Skeletal muscle cell (primary cell): ENCODE measurements around the gene HSP90AA1.
"Not testable (repeated sequence)": the region's sequence is repeated elsewhere in the genome, so short reads cannot be mapped to it uniquely, and the experiment has no call there.

ENCODE experiments used
- DNase-seq: peaks from one replicate; pipeline ENCODE4 v3.0.0-alpha.2; 2010; ENCODE audit warnings: low read depth
- H3K4me3 ChIP-seq: 2 replicates; pipeline ENCODE4 v1.5.1; 2011; ENCODE audit warnings: low read depth, mild to moderate bottlenecking, control low read depth, low read length, moderate library complexity

The HSP90AA1 gene

GRCh38 chr14:102095871-102096568 is 9.2 kb upstream of the HSP90AA1 start:
- H3K4me3 ChIP-seq: no peak overlapping the region
- DNase-seq: no peak

DNA sequence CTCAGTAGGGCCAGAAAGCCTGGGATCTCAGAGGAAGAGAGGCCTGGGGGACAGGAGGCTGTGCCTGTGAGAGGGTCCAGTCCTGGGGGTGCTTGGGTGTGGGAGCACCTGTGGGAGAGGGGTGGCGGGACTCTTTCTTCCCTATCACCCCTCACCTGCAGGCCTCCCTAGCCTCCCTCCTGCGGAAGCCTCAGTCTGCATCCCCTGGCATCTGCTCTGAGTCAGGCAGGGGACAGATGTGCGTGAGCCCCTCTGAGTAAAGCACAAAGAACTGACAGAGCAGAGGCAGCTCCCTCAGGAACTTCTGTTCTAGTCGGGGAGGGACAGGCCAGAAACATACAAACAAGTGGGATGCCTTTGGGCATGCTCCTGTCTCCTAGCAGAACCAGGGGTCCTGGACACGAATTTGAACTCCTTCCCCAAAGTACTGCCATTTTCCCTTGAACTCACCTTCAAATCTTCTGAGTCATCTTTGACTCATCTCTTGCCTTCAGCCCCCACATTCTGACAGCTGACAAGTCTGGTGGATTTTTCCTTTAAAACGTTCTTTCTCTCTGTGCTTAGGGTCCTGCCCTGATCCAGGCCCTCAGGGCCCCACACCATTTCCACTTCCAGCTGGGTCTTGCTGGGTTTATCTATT is 8.5 kb upstream of the HSP90AA1 start:
- H3K4me3 ChIP-seq: no peak overlapping the region
- no peak for DNase-seq

GRCh38 chr14:102094101-102094500 is 7.3 kb upstream of the HSP90AA1 start:
- DNase-seq: no peak
- H3K4me3 ChIP-seq: no peak overlapping the region

DNA sequence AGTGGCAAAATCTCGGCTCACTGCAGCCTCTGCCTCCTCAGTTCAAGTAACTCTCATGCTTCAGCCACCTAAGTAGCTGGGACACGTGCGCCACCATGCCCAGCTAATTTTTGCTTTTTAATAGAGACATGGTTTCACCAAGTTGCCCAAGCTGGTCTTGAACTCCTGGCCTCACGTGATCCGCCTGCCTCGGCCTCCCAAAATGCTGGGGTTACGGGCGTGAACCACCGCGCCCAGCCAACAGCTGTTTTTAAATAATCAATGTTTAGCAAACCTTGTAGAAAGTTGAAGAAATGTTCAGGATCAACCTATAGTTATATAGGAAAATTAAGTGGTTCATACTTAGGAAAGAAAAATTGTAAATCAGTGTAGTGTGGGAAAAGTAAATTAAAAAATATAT is 6.0 kb upstream of the HSP90AA1 start:
- DNase-seq: no peak
- no peak overlapping the region for H3K4me3 ChIP-seq

- DNase-seq: no peak
- no peak overlapping the region for H3K4me3 ChIP-seq
Observed at GRCh38 chr14:102090713-102091112, 3.9 kb upstream of the HSP90AA1 start.

GRCh38 chr14:102089621-102090343 is 2.9 kb upstream of the HSP90AA1 start:
- no peak for DNase-seq

GRCh38 chr14:102088012-102088792 is 1.4 kb upstream of the HSP90AA1 start:
- no peak for DNase-seq
- H3K4me3 ChIP-seq: peak overlapping the region; percentile 65

More at GRCh38 chr14:102089621-102090343, 2.9 kb upstream of the HSP90AA1 start:
- no peak overlapping the region for H3K4me3 ChIP-seq

- peak overlapping the region; percentile 65 for H3K4me3 ChIP-seq
- DNase-seq: no peak
Observed at GRCh38 chr14:102087762-102088011, 843 bp upstream of the HSP90AA1 start.

- peak overlapping the region; percentile 73 for H3K4me3 ChIP-seq
- no peak for DNase-seq
Observed at GRCh38 chr14:102086709-102086971, 204 bp downstream of the HSP90AA1 start.

DNA sequence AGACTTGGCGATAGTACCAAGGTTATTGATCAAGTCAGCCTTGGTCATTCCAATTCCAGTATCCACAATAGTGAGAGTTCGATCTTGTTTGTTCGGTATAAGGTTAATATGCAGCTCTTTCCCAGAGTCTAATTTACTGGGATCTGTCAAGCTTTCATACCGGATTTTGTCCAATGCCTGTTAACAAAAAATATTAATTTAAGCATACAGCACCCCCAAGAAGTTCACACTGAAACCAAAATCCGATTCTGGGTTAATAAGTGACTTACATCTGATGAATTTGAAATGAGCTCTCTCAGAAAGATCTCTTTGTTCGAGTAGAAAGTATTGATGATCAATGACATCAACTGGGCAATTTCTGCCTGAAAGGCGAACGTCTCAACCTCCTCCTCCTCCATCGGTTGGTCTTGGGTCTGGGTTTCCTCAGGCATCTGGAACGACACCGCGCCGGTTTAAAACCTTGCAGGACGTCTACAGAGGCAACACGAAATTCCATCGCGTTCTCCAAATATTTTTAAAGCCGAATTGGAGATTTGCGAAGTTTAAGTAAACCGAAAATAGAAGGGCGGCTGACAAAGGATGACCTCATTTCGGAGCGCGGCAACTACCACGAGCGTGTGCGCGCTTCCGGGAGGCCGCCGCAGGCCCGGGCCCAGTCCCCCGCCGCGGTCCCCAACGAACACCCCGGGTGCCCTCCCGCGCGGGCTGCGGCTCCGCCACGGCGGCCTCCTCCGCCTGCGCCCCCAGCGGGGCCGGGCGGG is 716 bp downstream of the HSP90AA1 start:
- no peak for DNase-seq
- H3K4me3 ChIP-seq: peak overlapping the region; percentile 73

DNA sequence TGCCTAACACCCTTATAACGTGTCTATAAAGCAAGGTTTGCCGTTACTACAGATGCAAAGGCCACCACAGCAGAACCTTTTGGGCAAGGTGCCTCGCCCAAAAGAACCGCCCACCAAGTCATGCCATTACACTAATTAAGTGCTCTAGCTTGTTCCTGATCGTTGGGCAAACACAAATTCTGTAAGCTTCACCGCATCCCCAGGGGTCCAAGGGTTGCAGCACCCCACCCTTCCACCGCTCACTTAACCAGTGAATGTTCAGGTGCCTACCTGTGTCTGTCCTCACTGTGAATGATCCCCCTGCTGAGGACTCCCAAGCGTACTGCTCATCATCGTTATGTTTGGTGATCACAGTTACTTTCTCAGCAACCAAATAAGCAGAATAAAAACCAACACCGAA is 1.4 kb downstream of the HSP90AA1 start:
- no peak for DNase-seq

GRCh38 chr14:102084931-102085330 is 1.9 kb downstream of the HSP90AA1 start:
- no peak for DNase-seq
- H3K4me3 ChIP-seq: peak overlapping the region; percentile 73

More for the DNA sequence above, 1.4 kb downstream of the HSP90AA1 start:
- peak overlapping the region; percentile 73 for H3K4me3 ChIP-seq

GRCh38 chr14:102084522-102084921 is 2.3 kb downstream of the HSP90AA1 start:
- DNase-seq, H3K4me3 ChIP-seq: not testable (repeated sequence)

DNA sequence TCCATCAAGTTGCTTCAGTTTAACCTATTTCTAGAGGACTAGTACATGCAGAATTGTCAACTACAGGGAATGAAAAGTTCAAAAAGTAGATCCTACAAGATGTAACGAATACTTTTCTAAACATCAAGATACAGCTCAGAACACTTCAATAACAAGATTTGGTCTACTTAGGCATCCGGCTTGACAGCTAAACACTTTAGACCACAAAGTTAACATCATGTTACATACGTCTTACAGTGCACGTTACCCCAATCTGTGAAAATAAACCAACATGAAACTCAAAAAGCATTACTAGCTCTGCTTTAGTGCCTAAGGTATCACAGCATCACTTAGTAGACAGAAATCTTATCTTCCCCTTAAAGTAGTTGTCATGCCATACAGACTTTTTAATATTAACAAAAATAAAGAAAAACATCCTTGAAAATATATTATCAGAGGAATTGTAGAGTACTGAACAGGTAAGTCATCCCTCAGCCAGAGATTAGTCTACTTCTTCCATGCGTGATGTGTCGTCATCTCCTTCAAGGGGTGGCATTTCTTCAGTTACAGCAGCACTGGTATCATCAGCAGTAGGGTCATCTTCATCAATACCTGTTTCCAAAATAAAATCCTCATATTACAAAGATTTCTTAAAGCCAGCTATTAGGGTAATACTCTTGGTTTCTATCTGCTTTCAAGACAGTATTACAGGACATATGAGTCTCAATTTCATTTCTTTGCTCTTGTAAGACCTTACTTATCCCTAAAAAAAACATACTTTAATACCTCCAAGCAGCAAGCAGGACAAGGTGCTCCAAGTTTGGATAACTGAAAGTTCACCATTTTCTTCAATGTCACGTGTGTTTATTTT is 5.4 kb downstream of the HSP90AA1 start:
- no peak for DNase-seq
- H3K4me3 ChIP-seq: no peak overlapping the region

- no peak for DNase-seq
- H3K4me3 ChIP-seq: no peak overlapping the region
Observed at GRCh38 chr14:102080183-102081080, 6.4 kb downstream of the HSP90AA1 start.

GRCh38 chr14:102079700-102079979 is 7.2 kb downstream of the HSP90AA1 start:
- DNase-seq: no peak
- no peak overlapping the region for H3K4me3 ChIP-seq

GRCh38 chr14:102078831-102079699 is 7.8 kb downstream of the HSP90AA1 start:
- H3K4me3 ChIP-seq: no peak overlapping the region
- no peak for DNase-seq
